Stomach smooth muscle (tissue), 2 donors: ENCODE measurements around the gene SNX33.
"Not testable (repeated sequence)": the region's sequence is repeated elsewhere in the genome, so short reads cannot be mapped to it uniquely, and the experiment has no call there.

Source experiments
- H3K27ac ChIP-seq: one replicate; pipeline ENCODE4 v1.7.0; 2013; ENCODE audit warnings: mild to moderate bottlenecking, low read length, inconsistent platforms
- H3K27me3 ChIP-seq, 2 donors: one replicate each; pipeline ENCODE4 v1.7.0; 2013; ENCODE audit warnings: low read length in 2 of 2; ENCODE audit not compliant: insufficient read depth in 2 of 2, control insufficient read depth in 1 of 2
- H3K36me3 ChIP-seq, 2 donors: one replicate each; pipeline ENCODE4 v1.7.0; 2013; ENCODE audit warnings: low read length in 2 of 2; ENCODE audit not compliant: control insufficient read depth in 2 of 2, insufficient read depth in 2 of 2
- H3K4me1 ChIP-seq: one replicate; pipeline ENCODE4 v1.7.0; 2013; ENCODE audit warnings: low read length; ENCODE audit not compliant: control insufficient read depth, insufficient read depth
- H3K4me3 ChIP-seq, 2 donors: one replicate each; pipeline ENCODE4 v1.7.0; 2013; ENCODE audit warnings: low read length in 2 of 2
- H3K9ac ChIP-seq, 2 donors: one replicate each; pipeline ENCODE4 v1.7.0; 2013; ENCODE audit warnings: low read length in 2 of 2, mild to moderate bottlenecking in 1 of 2
- H3K9me3 ChIP-seq, 2 donors: one replicate each; pipeline ENCODE4 v1.7.0; 2013; ENCODE audit warnings: low read length in 2 of 2; ENCODE audit not compliant: control insufficient read depth in 2 of 2
- donor health status: healthy.
- donor health status: Pancreatic carcinoma.

SNX33 gene

DNA sequence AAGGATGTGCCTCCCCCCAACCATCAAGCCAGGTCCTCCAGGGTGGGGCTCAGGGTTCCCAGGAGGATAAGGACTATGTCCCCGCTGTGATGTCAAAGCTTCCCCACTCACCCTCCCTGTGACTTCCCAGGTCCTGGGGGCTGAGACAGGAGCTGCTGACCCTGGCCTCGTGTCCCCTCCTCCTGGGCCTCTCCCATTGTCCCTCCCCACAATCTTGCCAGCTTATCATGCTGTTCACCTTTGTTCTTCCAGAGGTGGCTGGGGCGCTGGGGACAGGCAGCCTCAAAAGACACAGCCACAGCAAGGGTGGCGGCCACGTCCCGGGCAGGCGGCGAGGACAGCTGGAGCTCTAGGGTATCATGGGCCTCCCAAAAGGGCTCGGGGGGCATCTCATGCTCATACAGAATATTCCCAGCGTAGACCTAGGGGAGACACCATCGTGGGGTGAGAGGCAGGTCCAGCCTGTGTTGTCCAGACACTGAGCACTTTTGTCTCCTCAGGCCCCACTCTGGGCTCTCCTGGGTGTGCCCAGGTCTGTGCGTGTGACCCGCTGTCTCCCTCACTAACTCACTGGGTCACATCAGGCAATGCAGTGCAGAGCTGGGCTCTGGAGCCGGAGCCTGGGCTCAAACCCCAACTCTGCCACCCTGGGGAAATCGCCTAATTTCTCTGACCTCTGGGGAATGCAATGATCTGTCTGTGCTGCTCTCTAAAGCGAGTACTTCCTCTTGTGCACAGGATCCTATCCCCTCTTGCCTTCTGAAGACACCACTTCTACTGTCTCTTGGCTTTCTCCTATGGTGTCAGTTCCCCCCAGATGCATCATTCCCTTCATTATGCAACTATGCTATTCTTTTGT, 30.0 kb downstream of the SNX33 start:
- peaks cover 31% of the 10 kb centered on the region for H3K4me1 ChIP-seq
- no peak overlapping the region for H3K9ac ChIP-seq
- no peak overlapping the region for H3K4me3 ChIP-seq
- no peaks in the 10 kb centered on the region for H3K9me3 ChIP-seq
- H3K36me3 ChIP-seq = peaks cover 35 to 49% of the 10 kb centered on the region in 2 donors
- H3K27ac ChIP-seq = no peak overlapping the region
- no peaks in the 10 kb centered on the region for H3K27me3 ChIP-seq

DNA sequence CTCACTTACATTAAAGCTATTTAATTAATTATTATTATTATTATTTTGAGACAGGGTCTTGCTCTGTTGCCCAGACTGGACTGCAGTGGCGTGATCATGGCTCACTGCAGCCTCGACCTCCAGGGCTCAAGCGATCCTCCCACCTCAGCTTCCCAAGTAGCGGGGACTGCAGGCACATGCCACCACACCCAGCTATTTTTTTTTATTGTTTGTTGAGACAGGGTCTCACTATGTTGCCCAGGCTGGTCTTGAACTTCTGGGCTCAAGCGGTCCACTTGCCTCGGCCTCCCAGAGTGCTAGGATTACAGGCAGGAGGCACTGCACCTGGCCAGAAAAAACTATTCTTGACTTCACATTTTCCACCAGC, 30.6 kb downstream of the SNX33 start:
- H3K9me3 ChIP-seq, H3K9ac ChIP-seq, H3K27me3 ChIP-seq, H3K4me3 ChIP-seq, H3K27ac ChIP-seq: not testable (repeated sequence)
- H3K4me1 ChIP-seq = peaks cover 24% of the 10 kb centered on the region
- H3K36me3 ChIP-seq = peaks cover 35 to 50% of the 10 kb centered on the region in 2 donors

GRCh38 chr15:75680007-75680789, 32.5 kb downstream of the SNX33 start:
- Histone ChIP-seq H3K27me3 (no peaks in the 10 kb centered on the region), H3K36me3 (peaks cover 44 to 60% of the 10 kb centered on the region in 2 donors), H3K9me3 (no peaks in the 10 kb centered on the region), H3K9ac (peak overlapping the region in 1 of 2 donors; percentile 21), H3K4me1 (peaks cover 20% of the 10 kb centered on the region), H3K4me3 (no peak overlapping the region), H3K27ac (peak overlapping the region; percentile 53)

GRCh38 chr15:75682181-75683135, 34.7 kb downstream of the SNX33 start:
- Histone ChIP-seq H3K27ac (peak overlapping the region; percentile 37), H3K4me1 (peaks cover 23% of the 10 kb centered on the region)

GRCh38 chr15:75683646-75684312, 36.1 kb downstream of the SNX33 start:
- not testable (repeated sequence) for H3K4me3 ChIP-seq, H3K27me3 ChIP-seq, H3K9me3 ChIP-seq, H3K9ac ChIP-seq
- Histone ChIP-seq H3K27ac (peak overlapping the region; percentile 37), H3K36me3 (peaks cover 44 to 63% of the 10 kb centered on the region in 2 donors), H3K4me1 (peaks cover 23% of the 10 kb centered on the region)

More at GRCh38 chr15:75682181-75683135, 34.7 kb downstream of the SNX33 start:
- H3K9me3 ChIP-seq = no peaks in the 10 kb centered on the region
- no peaks in the 10 kb centered on the region for H3K27me3 ChIP-seq
- peaks cover 41 to 59% of the 10 kb centered on the region in 2 donors for H3K36me3 ChIP-seq
- no peak overlapping the region for H3K4me3 ChIP-seq
- H3K9ac ChIP-seq = no peak overlapping the region

GRCh38 chr15:75684648-75685047, 36.9 kb downstream of the SNX33 start:
- no peaks in the 10 kb centered on the region for H3K27me3 ChIP-seq
- H3K9me3 ChIP-seq = no peaks in the 10 kb centered on the region
- no peak overlapping the region for H3K27ac ChIP-seq
- no peak overlapping the region for H3K4me3 ChIP-seq
- no peak overlapping the region for H3K9ac ChIP-seq
- H3K4me1 ChIP-seq = peaks cover 18% of the 10 kb centered on the region
- peaks cover 39 to 54% of the 10 kb centered on the region in 2 donors for H3K36me3 ChIP-seq

DNA sequence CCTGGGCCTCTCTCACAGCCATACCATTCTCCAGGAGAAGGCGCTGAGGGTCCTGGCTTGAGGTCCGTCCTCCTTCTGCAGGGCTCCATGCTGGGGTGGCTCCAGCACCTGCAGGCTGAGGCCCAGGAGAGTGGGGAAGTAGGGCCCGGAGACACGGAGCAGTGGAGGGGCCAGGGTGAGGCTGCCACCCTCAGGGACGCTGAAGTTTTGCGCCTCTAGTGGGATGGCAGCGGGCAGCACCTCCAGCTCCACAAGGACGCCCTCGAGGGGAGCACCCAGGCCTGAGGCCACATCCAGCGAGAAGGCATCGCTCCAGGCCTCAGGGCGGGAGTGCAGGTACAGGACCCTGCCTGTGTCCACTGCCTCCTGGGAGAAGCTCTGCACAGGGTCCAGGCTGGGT, 37.5 kb downstream of the SNX33 start:
- H3K9ac ChIP-seq = no peak overlapping the region
- no peaks in the 10 kb centered on the region for H3K9me3 ChIP-seq
- H3K4me1 ChIP-seq = peaks cover 18% of the 10 kb centered on the region
- peaks cover 37 to 50% of the 10 kb centered on the region in 2 donors for H3K36me3 ChIP-seq
- no peak overlapping the region for H3K27ac ChIP-seq
- H3K27me3 ChIP-seq = no peaks in the 10 kb centered on the region
- H3K4me3 ChIP-seq = no peak overlapping the region

GRCh38 chr15:75686212-75686642, 38.5 kb downstream of the SNX33 start:
- not testable (repeated sequence) for H3K4me3 ChIP-seq, H3K27me3 ChIP-seq, H3K9ac ChIP-seq, H3K9me3 ChIP-seq, H3K27ac ChIP-seq
- peaks cover 34 to 46% of the 10 kb centered on the region in 2 donors for H3K36me3 ChIP-seq
- H3K4me1 ChIP-seq = peaks cover 18% of the 10 kb centered on the region

- Histone ChIP-seq H3K36me3 (peaks cover 29 to 50% of the 10 kb centered on the region in 2 donors), H3K9me3 (no peaks in the 10 kb centered on the region), H3K27ac (peak overlapping the region; percentile 18), H3K9ac (no peak overlapping the region), H3K4me3 (no peak overlapping the region), H3K27me3 (no peaks in the 10 kb centered on the region), H3K4me1 (peaks cover 18% of the 10 kb centered on the region)
Measured at GRCh38 chr15:75687486-75688277, 40.0 kb downstream of the SNX33 start.
